ENCODE measurements around the gene NRTN. TPM values are rescaled to one million over a fixed set of nuclear protein-coding genes. Genes with fewer than 3 reads are reported as not detected.

NRTN gene
- total RNA-seq (under 1 TPM; 0.61 to 0.91 TPM), polyA plus RNA-seq (under 1 TPM; 0.34 to 0.42 TPM)

GRCh38 chr19:5804516-5805461 lies at the start of gene NRTN:
TSS of gene NRTN (plus strand) at chr19:5805067. CDS start at chr19:5824166, 19,099 bp downstream.
- Mint-ChIP-seq H3K4me1 (peaks cover 6 to 30% (median 15%) of the 10 kb centered on the region in 4 donors), H3K4me3 (peak within 1 kb of the TSS; percentile 49 to 91 (median 76)), H3K27ac (peak within 1 kb of the TSS; percentile 57 to 92 (median 87)), H3K9me3 (no peaks in the 10 kb centered on the region), H3K36me3 (no peaks in the 10 kb centered on the region), H3K27me3 (peaks cover 9 to 10% of the 10 kb centered on the region in 2 donors)
- H3K27me3 ChIP-seq (ENCODE audit: insufficient read depth, low read length), result no peaks in the 10 kb centered on the region
- DNase-seq, result peak in 3 of 5 donors; percentile 28 to 56 (median 42)
- ChIA-PET POLR2A (ENCODE audit: partially characterized antibody) (interaction anchor here (0.7 to 1.9 kb wide), 9 partner anchors 12 to 218 kb away, joined by 3 to 20 read pairs (median 4); partner anchors contain the start of genes DUS3L, NDUFA11, RPL36 and VMAC), CTCF (ENCODE audit: partially characterized antibody) (interaction anchor here (0.5 to 2.1 kb wide), 30 partner anchors 8 to 244 kb away, joined by 3 to 51 read pairs (median 5); partner anchors contain the start of genes CATSPERD, DUS3L, LONP1 and NDUFA11)
- peak within 1 kb of the TSS; percentile 15 for H3K27ac ChIP-seq (ENCODE audit: low read depth, low read length)
- intact Hi-C loops (cut with micrococcal nuclease), result loop anchor here (1.0 to 2.0 kb wide), 5 partner anchors 14 to 158 kb away; partner anchors contain the start of genes DUS3L and VMAC
- peaks cover 20% of the 10 kb centered on the region for H3K4me1 ChIP-seq (ENCODE audit: insufficient read depth, low read length)
- no peaks in the 10 kb centered on the region for H3K36me3 ChIP-seq (ENCODE audit: insufficient read depth, low read length)
- peak within 1 kb of the TSS in 1 of 2 donors; percentile 40 for H3K4me3 ChIP-seq (ENCODE audit: low read length in 2 of 2)
- H3K9me3 ChIP-seq (ENCODE audit: control insufficient read depth in 1 of 2, low read length in 2 of 2), result no peaks in the 10 kb centered on the region

GRCh38 chr19:5762608-5763217 lies 42.2 kb upstream of the NRTN start:
- no peaks in the 10 kb centered on the region for H3K36me3 ChIP-seq (ENCODE audit: insufficient read depth, low read length)
- ChIA-PET CTCF (ENCODE audit: partially characterized antibody) (no interaction called here), POLR2A (ENCODE audit: partially characterized antibody) (no interaction called here)
- Mint-ChIP-seq H3K4me3 (no peak overlapping the region), H3K27ac (peak overlapping the region in 1 of 7 donors; percentile 40), H3K36me3 (no peaks in the 10 kb centered on the region), H3K4me1 (peaks cover 0 to 2% (median under 1%) of the 10 kb centered on the region in 4 donors), H3K27me3 (peaks cover 0 to 5% of the 10 kb centered on the region in 2 donors), H3K9me3 (peaks cover 0 to 4% (median 0%) of the 10 kb centered on the region in 8 donors)
- intact Hi-C loops (cut with micrococcal nuclease), result no loop called here
- H3K4me3 ChIP-seq (ENCODE audit: low read length in 2 of 2), result no peak overlapping the region
- H3K4me1 ChIP-seq (ENCODE audit: insufficient read depth, low read length), result no peaks in the 10 kb centered on the region
- H3K9me3 ChIP-seq (ENCODE audit: control insufficient read depth in 1 of 2, low read length in 2 of 2), result no peaks in the 10 kb centered on the region
- no peaks in the 10 kb centered on the region for H3K27me3 ChIP-seq (ENCODE audit: insufficient read depth, low read length)
- H3K27ac ChIP-seq (ENCODE audit: low read depth, low read length), result no peak overlapping the region
- DNase-seq, result no peak

- no peak for DNase-seq
- Histone ChIP-seq H3K27me3 (ENCODE audit: insufficient read depth, low read length) (no peaks in the 10 kb centered on the region), H3K4me3 (ENCODE audit: low read length in 2 of 2) (no peak overlapping the region), H3K36me3 (ENCODE audit: insufficient read depth, low read length) (no peaks in the 10 kb centered on the region), H3K4me1 (ENCODE audit: insufficient read depth, low read length) (no peaks in the 10 kb centered on the region), H3K9me3 (ENCODE audit: control insufficient read depth in 1 of 2, low read length in 2 of 2) (no peaks in the 10 kb centered on the region), H3K27ac (ENCODE audit: low read depth, low read length) (no peak overlapping the region)
- Mint-ChIP-seq H3K36me3 (no peaks in the 10 kb centered on the region), H3K4me1 (peaks cover 0 to 2% (median under 1%) of the 10 kb centered on the region in 4 donors), H3K27ac (peak overlapping the region in 1 of 7 donors; percentile 19), H3K9me3 (peaks cover 0 to 4% (median 0%) of the 10 kb centered on the region in 8 donors), H3K4me3 (no peak overlapping the region), H3K27me3 (peaks cover 0 to 4% of the 10 kb centered on the region in 2 donors)
- ChIA-PET POLR2A (ENCODE audit: partially characterized antibody) (no interaction called here), CTCF (ENCODE audit: partially characterized antibody) (no interaction called here)
- intact Hi-C loops (cut with micrococcal nuclease), result no loop called here
Observed at GRCh38 chr19:5765220-5765619, 39.6 kb upstream of the NRTN start.

GRCh38 chr19:5767949-5768348 lies 36.9 kb upstream of the NRTN start:
- no peak for DNase-seq
- Mint-ChIP-seq H3K9me3 (no peaks in the 10 kb centered on the region), H3K27me3 (no peaks in the 10 kb centered on the region), H3K4me1 (no peaks in the 10 kb centered on the region), H3K27ac (no peak overlapping the region), H3K4me3 (no peak overlapping the region), H3K36me3 (no peaks in the 10 kb centered on the region)
- CTCF ChIA-PET (ENCODE audit: partially characterized antibody), result no interaction called here
- Histone ChIP-seq H3K27me3 (ENCODE audit: insufficient read depth, low read length) (no peaks in the 10 kb centered on the region), H3K27ac (ENCODE audit: low read depth, low read length) (no peak overlapping the region), H3K9me3 (ENCODE audit: control insufficient read depth in 1 of 2, low read length in 2 of 2) (no peaks in the 10 kb centered on the region), H3K4me1 (ENCODE audit: insufficient read depth, low read length) (no peaks in the 10 kb centered on the region), H3K36me3 (ENCODE audit: insufficient read depth, low read length) (no peaks in the 10 kb centered on the region), H3K4me3 (ENCODE audit: low read length in 2 of 2) (no peak overlapping the region)
- POLR2A ChIA-PET (ENCODE audit: partially characterized antibody), result no interaction called here
- intact Hi-C loops (cut with micrococcal nuclease), result no loop called here

GRCh38 chr19:5772416-5772815 lies 32.5 kb upstream of the NRTN start:
- Mint-ChIP-seq H3K27ac (no peak overlapping the region), H3K9me3 (no peaks in the 10 kb centered on the region), H3K27me3 (no peaks in the 10 kb centered on the region), H3K4me3 (no peak overlapping the region), H3K36me3 (no peaks in the 10 kb centered on the region), H3K4me1 (no peaks in the 10 kb centered on the region)
- no peak for DNase-seq
- POLR2A ChIA-PET (ENCODE audit: partially characterized antibody), result no interaction called here
- no peaks in the 10 kb centered on the region for H3K36me3 ChIP-seq (ENCODE audit: insufficient read depth, low read length)
- no peak overlapping the region for H3K27ac ChIP-seq (ENCODE audit: low read depth, low read length)
- no peaks in the 10 kb centered on the region for H3K9me3 ChIP-seq (ENCODE audit: control insufficient read depth in 1 of 2, low read length in 2 of 2)
- intact Hi-C loops (cut with micrococcal nuclease), result no loop called here
- no peak overlapping the region for H3K4me3 ChIP-seq (ENCODE audit: low read length in 2 of 2)
- CTCF ChIA-PET (ENCODE audit: partially characterized antibody), result no interaction called here
- no peaks in the 10 kb centered on the region for H3K4me1 ChIP-seq (ENCODE audit: insufficient read depth, low read length)
- H3K27me3 ChIP-seq (ENCODE audit: insufficient read depth, low read length), result no peaks in the 10 kb centered on the region

GRCh38 chr19:5773276-5773675 lies 31.6 kb upstream of the NRTN start:
- ChIA-PET POLR2A (ENCODE audit: partially characterized antibody) (no interaction called here), CTCF (ENCODE audit: partially characterized antibody) (no interaction called here)
- no peak overlapping the region for H3K4me3 Mint-ChIP-seq

GRCh38 chr19:5774921-5775320 lies 29.9 kb upstream of the NRTN start:
- CTCF ChIA-PET (ENCODE audit: partially characterized antibody), result no interaction called here
- DNase-seq, result no peak
- H3K27ac Mint-ChIP-seq, result no peak overlapping the region
- H3K4me1 Mint-ChIP-seq, result no peaks in the 10 kb centered on the region
- no peaks in the 10 kb centered on the region for H3K36me3 Mint-ChIP-seq
- no peaks in the 10 kb centered on the region for H3K9me3 Mint-ChIP-seq
- H3K4me3 Mint-ChIP-seq, result no peak overlapping the region
- H3K4me3 ChIP-seq (ENCODE audit: low read length in 2 of 2), result no peak overlapping the region
- H3K36me3 ChIP-seq (ENCODE audit: insufficient read depth, low read length), result no peaks in the 10 kb centered on the region
- H3K27ac ChIP-seq (ENCODE audit: low read depth, low read length), result no peak overlapping the region
- H3K9me3 ChIP-seq (ENCODE audit: control insufficient read depth in 1 of 2, low read length in 2 of 2), result no peaks in the 10 kb centered on the region
- POLR2A ChIA-PET (ENCODE audit: partially characterized antibody), result no interaction called here
- intact Hi-C loops (cut with micrococcal nuclease), result no loop called here
- no peaks in the 10 kb centered on the region for H3K27me3 ChIP-seq (ENCODE audit: insufficient read depth, low read length)
- no peaks in the 10 kb centered on the region for H3K4me1 ChIP-seq (ENCODE audit: insufficient read depth, low read length)
- no peaks in the 10 kb centered on the region for H3K27me3 Mint-ChIP-seq

More at GRCh38 chr19:5773276-5773675, 31.6 kb upstream of the NRTN start:
- intact Hi-C loops (cut with micrococcal nuclease), result no loop called here
- H3K27ac ChIP-seq (ENCODE audit: low read depth, low read length), result no peak overlapping the region
- H3K4me3 ChIP-seq (ENCODE audit: low read length in 2 of 2), result no peak overlapping the region
- Mint-ChIP-seq H3K27ac (no peak overlapping the region), H3K9me3 (no peaks in the 10 kb centered on the region), H3K27me3 (no peaks in the 10 kb centered on the region), H3K4me1 (no peaks in the 10 kb centered on the region), H3K36me3 (no peaks in the 10 kb centered on the region)
- H3K27me3 ChIP-seq (ENCODE audit: insufficient read depth, low read length), result no peaks in the 10 kb centered on the region
- no peaks in the 10 kb centered on the region for H3K36me3 ChIP-seq (ENCODE audit: insufficient read depth, low read length)
- H3K4me1 ChIP-seq (ENCODE audit: insufficient read depth, low read length), result no peaks in the 10 kb centered on the region
- no peak for DNase-seq
- no peaks in the 10 kb centered on the region for H3K9me3 ChIP-seq (ENCODE audit: control insufficient read depth in 1 of 2, low read length in 2 of 2)
